ENCODE measurements around the gene PRSS8. TPM values are rescaled to one million over a fixed set of nuclear protein-coding genes. Genes with fewer than 3 reads are reported as not detected.
A peak's percentile ranks its signal among the peaks of the same experiment; 100 is the strongest.

PRSS8 gene
- total and polyA plus RNA-seq, 2 donors (not counting 1 experiment from before 2014, with no cell fraction given): not detected

GRCh38 chr16:31093132-31093703, 42.3 kb downstream of the PRSS8 start:
- Histone ChIP-seq H4K20me1 (ENCODE audit: control insufficient read depth, extremely low read depth, insufficient read depth, low read length) (no peaks in the 10 kb centered on the region), H2AFZ (ENCODE audit: low read length) (no peak overlapping the region)
- peak in 1 of 2 donors; percentile 41 for DNase-seq (ENCODE audit: low read depth in 2 of 2)

GRCh38 chr16:31092330-31092729, 43.2 kb downstream of the PRSS8 start:
- Histone ChIP-seq H3K4me1 (ENCODE audit: control insufficient read depth, extremely low read depth, insufficient read depth, low read length) (peaks cover 3% of the 10 kb centered on the region), H3K4me2 (ENCODE audit: extremely low read depth, insufficient read depth, low read length) (no peak overlapping the region), H3K27ac (ENCODE audit: insufficient read depth, low read length) (no peak overlapping the region), H3K4me3 (replicated peaks in 1 of 4; ENCODE audit: control extremely low read depth in 1 of 4, insufficient read depth in 1 of 4, low read depth in 3 of 4, low read length in 4 of 4) (no peak overlapping the region), H2AFZ (ENCODE audit: low read length) (no peak overlapping the region), H3K27me3 (ENCODE audit: control insufficient read depth, insufficient read depth, low read length) (no peaks in the 10 kb centered on the region), H3K9me3 (ENCODE audit: control insufficient read depth, insufficient read depth, low read depth, low read length) (no peaks in the 10 kb centered on the region), H3K79me2 (ENCODE audit: control insufficient read depth, insufficient read depth, low read length) (peaks cover 21% of the 10 kb centered on the region), H3K36me3 (ENCODE audit: control insufficient read depth, insufficient read depth, low read length) (peaks cover 11% of the 10 kb centered on the region), H3K9ac (ENCODE audit: insufficient read depth, low read length) (no peak overlapping the region), H4K20me1 (ENCODE audit: control insufficient read depth, extremely low read depth, insufficient read depth, low read length) (no peaks in the 10 kb centered on the region)
- TF ChIP-seq EZH2 (IDR thresholded peaks at IDR 0.05; ENCODE audit: low read length, missing control alignments) (no peak), CTCF (conservative IDR thresholded peaks at IDR 0.05 in 1 of 2, IDR thresholded peaks at IDR 0.05 in 1 of 2; ENCODE audit: low read depth in 1 of 2, low read length in 2 of 2) (no peak)
- peak in 1 of 2 donors; percentile 35 for DNase-seq (ENCODE audit: low read depth in 2 of 2)

More at GRCh38 chr16:31093132-31093703, 42.3 kb downstream of the PRSS8 start:
- H3K36me3 ChIP-seq (ENCODE audit: control insufficient read depth, insufficient read depth, low read length): peaks cover 10% of the 10 kb centered on the region
- H3K4me1 ChIP-seq (ENCODE audit: control insufficient read depth, extremely low read depth, insufficient read depth, low read length): peaks cover 3% of the 10 kb centered on the region
- H3K27me3 ChIP-seq (ENCODE audit: control insufficient read depth, insufficient read depth, low read length): no peaks in the 10 kb centered on the region
- peak overlapping the region; percentile 57 to 99 (median 86) for H3K4me3 ChIP-seq (replicated peaks in 1 of 4; ENCODE audit: control extremely low read depth in 1 of 4, insufficient read depth in 1 of 4, low read depth in 3 of 4, low read length in 4 of 4)
- H3K9ac ChIP-seq (ENCODE audit: insufficient read depth, low read length): no peak overlapping the region
- H3K9me3 ChIP-seq (ENCODE audit: control insufficient read depth, insufficient read depth, low read depth, low read length): no peaks in the 10 kb centered on the region
- H3K27ac ChIP-seq (ENCODE audit: insufficient read depth, low read length): no peak overlapping the region
- TF ChIP-seq EZH2 (IDR thresholded peaks at IDR 0.05; ENCODE audit: low read length, missing control alignments) (no peak), CTCF (conservative IDR thresholded peaks at IDR 0.05 in 1 of 2, IDR thresholded peaks at IDR 0.05 in 1 of 2; ENCODE audit: low read depth in 1 of 2, low read length in 2 of 2) (no peak)
- peak overlapping the region; percentile 96 for H3K4me2 ChIP-seq (ENCODE audit: extremely low read depth, insufficient read depth, low read length)
- peaks cover 21% of the 10 kb centered on the region for H3K79me2 ChIP-seq (ENCODE audit: control insufficient read depth, insufficient read depth, low read length)

- peak in 1 of 2 donors; percentile 54 for DNase-seq (ENCODE audit: low read depth in 2 of 2)
- Histone ChIP-seq H3K36me3 (ENCODE audit: control insufficient read depth, insufficient read depth, low read length) (peaks cover 15% of the 10 kb centered on the region), H3K4me2 (ENCODE audit: extremely low read depth, insufficient read depth, low read length) (no peak overlapping the region), H2AFZ (ENCODE audit: low read length) (no peak overlapping the region), H3K27ac (ENCODE audit: insufficient read depth, low read length) (no peak overlapping the region), H3K9me3 (ENCODE audit: control insufficient read depth, insufficient read depth, low read depth, low read length) (no peaks in the 10 kb centered on the region), H3K27me3 (ENCODE audit: control insufficient read depth, insufficient read depth, low read length) (no peaks in the 10 kb centered on the region), H3K4me1 (ENCODE audit: control insufficient read depth, extremely low read depth, insufficient read depth, low read length) (peaks cover 3% of the 10 kb centered on the region), H3K9ac (ENCODE audit: insufficient read depth, low read length) (no peak overlapping the region), H3K4me3 (replicated peaks in 1 of 4; ENCODE audit: control extremely low read depth in 1 of 4, insufficient read depth in 1 of 4, low read depth in 3 of 4, low read length in 4 of 4) (no peak overlapping the region), H4K20me1 (ENCODE audit: control insufficient read depth, extremely low read depth, insufficient read depth, low read length) (no peaks in the 10 kb centered on the region), H3K79me2 (ENCODE audit: control insufficient read depth, insufficient read depth, low read length) (peaks cover 21% of the 10 kb centered on the region)
- no peak for TF ChIP-seq EZH2 (IDR thresholded peaks at IDR 0.05; ENCODE audit: low read length, missing control alignments)
- no peak for TF ChIP-seq CTCF (conservative IDR thresholded peaks at IDR 0.05 in 1 of 2, IDR thresholded peaks at IDR 0.05 in 1 of 2; ENCODE audit: low read depth in 1 of 2, low read length in 2 of 2)
Measured at GRCh38 chr16:31090540-31090939, 45.0 kb downstream of the PRSS8 start.

Data from fibroblast of lung (primary cell).